VCaP (cell line): ENCODE data around the gene ELK4.

ENCODE experiments used
- H3K27ac ChIP-seq: fragments of 450-650 bp; 2 replicates; pipeline ENCODE4 v1.5.1; 2017
- TF ChIP-seq, protein P1 (sequence below): fragments of 450-650 bp; conservative IDR thresholded peaks from 2 replicates; pipeline ENCODE4 v1.5.1; 2017; ENCODE audit warnings: mild to moderate bottlenecking, moderate library complexity

Gene ELK4

DNA sequence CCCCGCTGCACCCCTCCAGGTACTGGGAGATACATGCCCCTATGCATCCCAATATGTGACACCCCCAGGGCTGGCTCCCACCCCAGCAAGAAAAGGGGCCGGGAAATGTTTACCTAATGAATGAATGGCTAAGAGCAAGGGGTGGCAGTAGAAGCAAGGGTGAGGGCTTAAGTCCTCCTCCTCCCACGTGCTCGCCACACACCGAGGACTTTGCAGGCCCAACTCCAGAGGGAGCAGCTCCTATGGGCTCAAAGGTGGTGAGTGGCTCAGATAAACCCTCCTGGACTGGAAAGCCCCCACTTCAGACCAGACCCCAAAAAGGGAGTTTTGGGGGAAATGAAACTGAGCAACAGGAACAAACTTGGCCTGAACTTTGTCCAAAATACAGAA lies 37.1 kb upstream of the ELK4 start:
- TF ChIP-seq, protein P1, sequence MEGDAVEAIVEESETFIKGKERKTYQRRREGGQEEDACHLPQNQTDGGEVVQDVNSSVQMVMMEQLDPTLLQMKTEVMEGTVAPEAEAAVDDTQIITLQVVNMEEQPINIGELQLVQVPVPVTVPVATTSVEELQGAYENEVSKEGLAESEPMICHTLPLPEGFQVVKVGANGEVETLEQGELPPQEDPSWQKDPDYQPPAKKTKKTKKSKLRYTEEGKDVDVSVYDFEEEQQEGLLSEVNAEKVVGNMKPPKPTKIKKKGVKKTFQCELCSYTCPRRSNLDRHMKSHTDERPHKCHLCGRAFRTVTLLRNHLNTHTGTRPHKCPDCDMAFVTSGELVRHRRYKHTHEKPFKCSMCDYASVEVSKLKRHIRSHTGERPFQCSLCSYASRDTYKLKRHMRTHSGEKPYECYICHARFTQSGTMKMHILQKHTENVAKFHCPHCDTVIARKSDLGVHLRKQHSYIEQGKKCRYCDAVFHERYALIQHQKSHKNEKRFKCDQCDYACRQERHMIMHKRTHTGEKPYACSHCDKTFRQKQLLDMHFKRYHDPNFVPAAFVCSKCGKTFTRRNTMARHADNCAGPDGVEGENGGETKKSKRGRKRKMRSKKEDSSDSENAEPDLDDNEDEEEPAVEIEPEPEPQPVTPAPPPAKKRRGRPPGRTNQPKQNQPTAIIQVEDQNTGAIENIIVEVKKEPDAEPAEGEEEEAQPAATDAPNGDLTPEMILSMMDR, result no peak
- H3K27ac ChIP-seq, result peak overlapping the region; percentile 88

DNA sequence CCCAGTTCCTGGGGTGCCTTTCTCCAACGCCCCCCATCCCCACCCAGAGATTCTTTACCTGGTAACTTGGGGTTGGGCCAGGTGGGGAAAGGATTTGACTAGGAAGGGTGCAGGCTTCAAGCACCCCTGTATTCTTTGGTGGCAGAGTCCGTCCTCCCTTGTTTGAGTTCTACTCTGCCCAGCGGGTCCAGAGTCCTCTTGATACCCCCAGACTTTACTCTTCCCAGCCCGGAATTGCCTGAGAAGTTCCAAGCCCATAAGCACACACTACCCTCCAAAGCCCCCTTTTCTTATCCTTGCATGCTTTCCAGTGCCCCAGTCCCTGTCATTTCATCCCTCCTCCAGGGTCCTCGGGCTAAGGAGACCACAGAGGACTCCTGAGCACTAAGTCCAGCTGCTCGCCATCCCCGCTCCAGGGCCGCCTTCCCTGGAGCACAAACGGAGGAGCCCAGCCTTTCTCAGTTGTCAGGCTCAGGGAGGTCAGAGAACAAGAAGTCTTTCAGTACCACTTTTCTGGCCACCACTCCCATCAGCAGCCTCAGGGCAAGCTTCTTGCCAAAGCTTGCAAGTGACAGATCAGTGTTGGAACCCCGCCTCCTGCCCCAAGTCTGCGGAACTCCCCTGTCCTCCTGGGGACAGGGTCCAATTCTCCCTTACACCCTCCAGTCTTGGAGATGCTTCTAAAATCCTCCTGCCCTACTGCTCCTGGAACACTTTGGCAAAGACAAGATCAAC lies 36.3 kb upstream of the ELK4 start:
- TF ChIP-seq, protein P1, result no peak
- H3K27ac ChIP-seq, result peak overlapping the region; percentile 88

DNA sequence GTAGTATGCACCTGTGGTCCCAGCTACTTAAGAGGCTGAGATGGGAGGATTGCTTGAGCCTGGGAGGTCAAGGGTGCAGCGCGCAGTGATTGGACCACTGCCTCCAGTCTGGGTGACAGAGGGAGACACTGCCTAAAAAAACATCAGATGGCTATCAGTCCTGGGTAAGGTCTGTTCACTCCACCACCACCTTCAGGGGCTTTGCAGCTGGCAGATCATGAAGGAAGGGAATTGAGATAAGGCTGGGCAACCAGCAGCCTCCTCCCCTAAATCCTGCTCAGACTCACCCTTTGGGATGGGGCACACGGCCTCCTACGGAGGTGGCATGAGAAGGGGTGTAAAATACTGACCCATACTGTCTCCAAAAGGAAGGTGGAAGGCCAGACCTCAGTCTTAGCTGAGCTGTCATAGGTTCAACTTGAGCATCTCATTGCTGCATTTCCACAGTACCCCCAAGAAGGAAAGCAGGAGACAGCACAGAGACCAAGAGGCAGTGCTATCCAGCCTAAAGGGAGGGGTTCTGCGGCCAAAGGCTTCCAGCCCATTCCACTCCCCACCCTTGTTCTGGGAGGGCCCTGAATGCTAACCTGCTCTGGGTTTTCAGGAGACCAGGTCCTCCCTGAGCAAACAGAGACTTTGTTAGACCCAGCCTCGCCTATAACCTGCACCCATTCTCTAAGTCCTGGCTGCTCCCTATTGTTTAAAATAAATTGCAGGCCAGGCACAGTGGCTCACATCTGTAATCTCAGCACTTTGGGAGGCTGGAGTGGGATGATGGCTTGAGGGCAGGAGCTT lies 34.8 kb upstream of the ELK4 start:
- TF ChIP-seq, protein P1, result no peak
- H3K27ac ChIP-seq, result peak overlapping the region; percentile 88

DNA sequence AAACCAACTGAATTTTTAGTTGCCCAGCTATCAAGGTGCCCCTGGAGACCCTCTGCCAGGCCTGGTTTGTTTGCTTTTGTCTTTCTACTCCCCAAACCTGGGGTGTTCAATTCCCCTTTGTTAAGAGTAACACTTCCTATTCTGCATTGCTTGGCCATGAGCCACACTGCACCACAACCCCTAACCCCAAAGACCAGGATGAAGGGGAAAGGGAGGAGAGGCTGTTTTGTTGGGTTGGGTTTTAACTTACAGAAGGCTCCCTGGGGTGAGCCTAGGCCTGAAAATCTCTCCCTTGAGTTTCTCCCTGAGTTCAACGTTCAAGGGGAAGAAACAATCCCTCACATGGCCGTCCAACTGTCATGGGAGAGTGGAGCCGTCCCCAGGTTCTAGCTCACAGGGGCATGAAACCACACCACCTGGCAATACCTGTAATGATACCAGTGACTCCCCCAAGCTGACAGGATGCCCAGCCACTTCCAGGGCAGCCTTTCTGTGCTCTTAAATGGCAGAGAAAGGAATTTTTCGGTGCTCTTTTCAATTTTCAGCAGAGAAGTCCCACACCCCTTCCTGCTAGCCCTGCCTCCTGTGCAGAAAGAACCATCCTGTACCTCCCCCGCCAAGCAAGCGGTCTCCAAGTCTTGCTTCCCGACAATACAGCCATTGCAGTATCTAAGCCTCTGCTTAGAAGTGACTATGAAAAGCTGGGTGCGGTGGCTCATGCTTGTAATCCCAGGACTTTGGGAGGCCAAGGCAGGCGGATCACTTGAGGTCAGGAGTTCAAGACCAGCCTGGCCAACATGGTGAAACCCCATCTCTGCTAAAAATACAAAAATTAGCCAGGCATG lies 33.6 kb upstream of the ELK4 start:
- TF ChIP-seq, protein P1, result no peak
- H3K27ac ChIP-seq, result peak overlapping the region; percentile 88

DNA sequence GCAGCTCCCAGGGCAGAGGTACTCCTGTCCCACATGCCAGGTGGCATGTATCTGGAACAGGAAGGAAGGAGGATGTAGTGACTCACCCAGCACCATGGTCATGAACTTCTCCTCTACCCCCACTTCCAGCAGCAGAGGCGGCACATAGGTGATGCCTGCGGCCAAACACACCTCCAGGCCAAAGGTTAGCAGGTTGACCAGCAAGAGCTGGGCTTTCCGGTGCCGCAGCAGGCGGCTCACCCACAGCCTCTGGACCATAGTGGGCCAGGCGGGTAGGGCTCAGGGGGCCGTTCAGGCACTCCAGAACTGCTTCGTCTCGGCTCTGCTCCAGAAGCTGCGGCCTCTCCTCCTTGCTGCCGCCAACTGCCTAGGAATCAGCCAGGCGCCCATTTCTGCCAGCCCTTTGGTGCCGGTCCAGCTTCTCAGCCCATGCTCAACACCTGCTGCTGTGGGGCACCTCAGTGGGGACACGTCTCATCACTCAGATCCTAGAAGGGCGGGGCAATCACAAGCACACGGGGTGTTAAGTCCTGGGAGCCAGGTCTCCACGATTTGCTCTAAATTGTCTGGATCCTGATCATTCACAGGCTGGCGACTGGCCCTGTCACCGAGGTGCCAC lies 32.7 kb upstream of the ELK4 start:
- TF ChIP-seq, protein P1, result no peak
- H3K27ac ChIP-seq, result peak overlapping the region; percentile 88

DNA sequence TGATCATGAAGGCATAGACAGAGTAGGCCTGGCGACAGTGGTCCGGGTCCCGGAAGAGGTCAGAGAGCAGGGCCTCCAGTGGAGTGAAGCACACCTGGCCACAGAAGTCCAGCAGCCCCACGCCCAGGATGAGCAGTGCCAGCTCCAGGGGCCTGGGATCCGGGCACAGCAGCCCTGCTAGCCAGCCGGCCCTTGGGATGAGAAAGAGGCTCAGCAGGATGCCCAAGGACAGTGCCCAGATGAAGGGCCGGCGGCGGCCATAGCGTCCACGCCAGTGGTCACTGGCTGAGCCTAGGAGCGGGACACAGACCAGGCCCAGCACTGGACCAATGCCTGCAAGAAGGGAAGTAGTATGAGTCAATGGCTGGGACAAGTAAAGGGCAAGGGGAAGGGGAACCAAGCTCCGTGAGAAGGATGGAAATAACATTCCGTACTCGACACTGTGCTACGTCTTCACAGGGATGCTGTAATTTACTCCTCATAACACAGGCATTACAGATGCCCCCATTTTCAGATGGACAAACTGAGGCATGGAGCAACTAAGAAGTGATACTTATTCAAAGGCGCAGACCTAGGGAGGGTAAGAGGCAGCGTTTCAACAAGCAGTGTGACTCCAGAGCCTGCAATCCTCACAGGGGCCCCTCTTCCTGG lies 31.6 kb upstream of the ELK4 start:
- H3K27ac ChIP-seq, result peak overlapping the region; percentile 88

More for the DNA sequence above, 31.6 kb upstream of the ELK4 start:
- TF ChIP-seq, protein P1, result no peak
